IPS-NIHi7 (cell line): ENCODE data around the gene WDR88.
A peak's percentile ranks its signal among the peaks of the same experiment; 100 is the strongest.

Source experiments
- DNase-seq: peaks from one replicate; pipeline ENCODE4 v3.0.0; 2012; ENCODE audit warnings: mixed read lengths; ENCODE audit errors: extremely low spot score

The WDR88 gene, protein sequence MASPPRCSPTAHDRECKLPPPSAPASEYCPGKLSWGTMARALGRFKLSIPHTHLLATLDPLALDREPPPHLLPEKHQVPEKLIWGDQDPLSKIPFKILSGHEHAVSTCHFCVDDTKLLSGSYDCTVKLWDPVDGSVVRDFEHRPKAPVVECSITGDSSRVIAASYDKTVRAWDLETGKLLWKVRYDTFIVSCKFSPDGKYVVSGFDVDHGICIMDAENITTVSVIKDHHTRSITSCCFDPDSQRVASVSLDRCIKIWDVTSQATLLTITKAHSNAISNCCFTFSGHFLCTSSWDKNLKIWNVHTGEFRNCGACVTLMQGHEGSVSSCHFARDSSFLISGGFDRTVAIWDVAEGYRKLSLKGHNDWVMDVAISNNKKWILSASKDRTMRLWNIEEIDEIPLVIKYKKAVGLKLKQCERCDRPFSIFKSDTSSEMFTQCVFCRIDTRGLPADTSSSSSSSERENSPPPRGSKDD

GRCh38 chr19:33132021-33132420 lies at the start of gene WDR88:
TSS of gene WDR88 (plus strand) at chr19:33132114. CDS start at chr19:33132170, 56 bp downstream.
- DNase-seq = no peak

DNA sequence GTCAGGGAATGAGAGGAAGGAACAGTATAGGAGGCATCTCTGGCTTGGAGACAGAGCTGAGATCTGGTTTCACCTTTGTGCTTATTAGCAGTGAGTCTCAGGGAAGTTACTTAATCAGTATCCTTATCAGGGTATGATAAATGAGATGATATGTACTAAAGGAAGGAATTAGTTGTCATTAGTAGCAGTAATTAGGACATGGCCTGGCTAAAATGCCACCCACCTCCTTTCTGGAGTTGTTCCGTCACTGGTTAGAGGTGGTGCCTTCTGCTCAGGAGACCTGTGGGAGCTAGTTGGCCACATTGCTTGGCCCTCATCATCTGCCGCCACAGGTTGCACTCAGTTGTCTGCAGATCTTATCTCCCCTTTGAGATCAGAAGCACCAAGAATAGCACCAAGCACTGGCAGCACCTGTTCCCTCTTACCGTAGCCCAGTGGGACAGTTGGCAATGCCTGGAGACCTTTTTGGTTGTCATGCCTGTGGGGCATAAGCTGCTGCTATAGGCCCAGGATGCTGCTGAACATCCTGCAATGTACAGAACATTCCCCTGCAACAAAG lies 46.3 kb upstream of the WDR88 start:
- DNase-seq = no peak

DNA sequence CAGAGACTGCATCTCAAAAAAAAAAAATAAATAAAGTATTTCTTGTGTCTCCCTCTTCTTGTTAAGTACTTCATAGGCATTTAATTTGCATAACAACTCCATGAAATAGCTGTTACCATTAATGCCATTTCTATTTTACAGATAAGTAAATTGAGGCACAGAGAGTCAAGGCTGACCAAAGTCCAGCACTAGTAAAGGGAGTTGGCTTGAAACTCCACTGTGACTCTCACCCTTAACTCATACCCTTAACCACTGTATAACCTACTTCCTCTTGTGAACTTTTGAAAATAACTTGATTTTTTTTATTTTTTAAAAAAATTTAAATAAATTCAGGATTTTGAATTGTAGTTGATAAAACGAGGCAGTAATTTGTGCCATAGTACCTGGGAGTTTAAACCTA lies 45.0 kb upstream of the WDR88 start:
- no peak for DNase-seq

DNA sequence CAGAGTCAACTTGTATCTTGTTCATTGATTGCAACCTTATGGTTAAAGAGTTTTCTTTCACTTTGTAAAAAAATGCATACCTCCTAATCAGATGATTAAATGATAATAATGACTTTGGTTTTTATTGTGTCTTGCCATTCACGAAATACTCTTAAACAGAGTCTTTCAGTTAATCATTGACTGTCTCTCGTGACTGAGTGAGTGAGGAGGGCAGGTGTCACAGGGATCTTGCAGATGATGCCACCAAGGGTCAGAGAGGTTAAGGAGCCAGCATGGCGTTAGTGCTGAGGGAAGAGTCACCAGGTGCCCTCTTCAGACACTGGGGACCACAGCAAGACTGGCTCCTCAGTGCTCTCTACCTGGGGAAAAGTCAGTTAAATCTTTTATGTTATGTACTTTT lies 42.9 kb upstream of the WDR88 start:
- no peak for DNase-seq

DNA sequence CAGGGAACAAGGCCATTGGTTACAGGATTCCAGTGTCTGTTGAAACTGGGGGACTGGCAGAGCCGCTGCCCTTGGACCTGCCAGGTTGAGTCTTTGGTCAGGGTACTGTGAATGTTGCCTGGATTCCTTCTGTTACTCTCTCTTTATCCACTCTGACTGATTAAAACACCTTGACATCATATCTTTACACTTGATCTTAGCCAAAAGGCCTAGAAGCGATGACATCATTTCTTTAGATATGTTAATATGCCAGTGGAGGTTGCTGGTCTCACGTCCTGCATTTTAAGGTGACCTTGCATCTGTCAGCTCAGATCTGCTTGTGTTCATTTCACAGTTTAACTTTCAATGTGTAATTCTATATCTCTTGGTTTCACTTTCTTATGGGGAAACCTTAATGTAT lies 41.7 kb upstream of the WDR88 start:
- no peak for DNase-seq

- DNase-seq = no peak
Observed at GRCh38 chr19:33093420-33094210, 38.3 kb upstream of the WDR88 start.

- no peak for DNase-seq
Observed at GRCh38 chr19:33094436-33095067, 37.4 kb upstream of the WDR88 start.

DNA sequence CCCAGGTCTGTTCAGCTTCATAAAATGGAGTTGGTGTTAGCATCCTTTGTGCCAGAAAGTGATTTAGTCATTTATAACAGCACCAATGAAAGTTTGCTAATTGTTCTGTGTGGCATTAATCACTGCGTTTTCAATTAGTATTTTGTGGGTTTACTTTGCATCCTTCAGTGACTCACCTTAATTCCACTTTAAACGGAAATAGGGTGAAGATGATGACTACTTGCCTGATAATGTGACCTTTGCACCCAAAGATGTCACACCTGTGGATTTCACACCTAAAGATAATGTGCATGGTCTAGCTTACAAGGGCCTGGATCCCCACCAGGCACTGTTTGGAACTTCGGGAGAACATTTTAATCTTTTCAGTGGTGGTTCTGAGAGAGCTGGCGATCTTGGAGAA lies 35.9 kb upstream of the WDR88 start:
- DNase-seq = no peak

GRCh38 chr19:33098055-33098534 lies 33.8 kb upstream of the WDR88 start:
- no peak for DNase-seq

DNA sequence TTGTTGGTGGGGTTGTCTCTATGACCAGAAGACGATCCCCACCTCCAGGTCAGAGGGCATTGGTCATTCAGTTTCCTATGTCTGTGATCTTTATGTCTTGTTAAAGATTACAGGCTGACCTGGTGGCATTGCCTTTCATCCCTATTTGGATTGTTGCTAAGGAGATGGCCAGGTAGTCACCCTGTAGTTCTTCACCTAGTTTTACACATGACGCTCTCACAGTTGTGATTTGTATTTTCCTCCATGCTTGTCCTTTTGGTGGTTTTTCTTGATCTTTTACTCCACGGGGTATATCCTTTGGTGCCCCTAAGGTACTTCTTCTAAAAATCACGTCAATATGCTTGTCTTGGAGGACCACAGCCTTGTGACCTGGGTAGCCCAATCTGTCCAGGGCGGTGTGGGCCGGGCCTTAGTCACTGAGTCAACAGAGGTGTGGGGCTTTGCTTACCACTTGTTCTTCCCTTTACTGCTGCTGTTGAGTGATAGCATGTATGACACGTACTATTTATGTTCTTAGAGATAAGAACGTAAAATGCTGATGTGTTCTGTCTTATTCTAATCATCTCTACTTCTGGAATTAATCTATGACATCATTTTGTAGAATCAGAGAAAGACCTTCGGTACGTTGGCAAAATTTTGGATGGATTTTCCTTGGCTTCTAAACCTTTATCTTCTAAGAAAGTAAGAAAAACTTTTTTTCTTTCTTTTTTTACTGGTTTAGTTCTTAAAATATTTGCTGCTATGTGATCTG lies 30.8 kb upstream of the WDR88 start:
- no peak for DNase-seq

- no peak for DNase-seq
Observed at GRCh38 chr19:33102893-33103292, 29.0 kb upstream of the WDR88 start.

DNA sequence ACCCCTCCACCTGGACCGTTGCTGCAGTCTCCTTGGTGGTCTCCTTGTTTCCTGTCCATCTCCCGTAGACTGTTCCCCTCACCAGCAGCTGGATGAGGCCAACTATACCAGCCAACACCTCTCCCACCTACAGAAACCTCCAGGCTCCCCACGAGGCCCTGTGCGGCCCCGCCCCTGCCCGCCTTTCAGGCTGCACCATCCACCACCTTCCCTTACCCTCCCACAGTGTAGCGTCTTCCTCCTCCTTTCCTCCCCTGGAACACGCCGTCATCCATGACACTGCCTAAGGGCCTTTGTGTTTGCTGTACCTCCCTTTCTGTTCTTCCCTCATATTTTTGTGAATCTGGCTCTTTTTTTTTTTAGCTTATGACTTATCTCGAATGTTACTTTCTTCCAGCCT lies 23.8 kb upstream of the WDR88 start:
- no peak for DNase-seq

- DNase-seq = no peak
Observed at GRCh38 chr19:33110137-33110910, 21.6 kb upstream of the WDR88 start.

DNA sequence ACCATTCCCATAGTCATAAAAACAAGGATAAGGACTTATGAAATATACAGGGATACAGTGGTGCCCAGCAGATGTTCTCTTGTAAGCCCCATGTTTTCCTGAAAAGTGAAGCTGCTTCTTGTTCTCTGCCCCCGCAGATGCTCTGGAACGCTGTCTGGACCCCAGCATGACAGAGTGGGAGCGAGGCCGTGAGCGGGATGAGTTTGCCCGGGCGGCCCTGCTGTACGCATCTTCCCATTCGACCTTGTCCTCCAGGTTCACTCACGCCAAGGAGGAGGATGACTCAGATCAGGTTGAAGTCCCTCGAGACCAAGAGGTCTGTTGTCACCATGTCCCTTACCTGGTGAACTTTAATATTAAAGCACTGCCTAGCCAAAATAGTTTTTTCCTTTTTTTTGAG lies 20.3 kb upstream of the WDR88 start:
- DNase-seq = no peak

DNA sequence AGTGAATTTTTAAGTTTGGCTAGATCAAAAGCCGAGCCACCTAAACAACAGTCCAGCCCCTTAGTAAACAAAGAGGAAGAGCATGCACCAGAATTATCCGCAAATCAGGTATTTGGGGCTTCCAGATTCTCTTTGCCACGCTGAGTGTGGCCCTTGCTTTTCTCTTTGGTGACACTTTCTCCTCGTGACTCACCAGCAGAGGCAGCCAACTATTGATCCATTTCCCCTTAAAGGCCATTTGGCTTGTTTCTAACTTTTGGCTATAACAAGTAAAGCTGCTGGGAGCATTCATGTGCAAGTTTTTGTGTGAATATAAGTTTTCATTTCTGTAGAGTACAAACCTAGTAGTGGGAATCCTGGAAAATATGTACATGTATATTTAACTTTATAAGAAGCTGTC lies 17.6 kb upstream of the WDR88 start:
- no peak for DNase-seq

DNA sequence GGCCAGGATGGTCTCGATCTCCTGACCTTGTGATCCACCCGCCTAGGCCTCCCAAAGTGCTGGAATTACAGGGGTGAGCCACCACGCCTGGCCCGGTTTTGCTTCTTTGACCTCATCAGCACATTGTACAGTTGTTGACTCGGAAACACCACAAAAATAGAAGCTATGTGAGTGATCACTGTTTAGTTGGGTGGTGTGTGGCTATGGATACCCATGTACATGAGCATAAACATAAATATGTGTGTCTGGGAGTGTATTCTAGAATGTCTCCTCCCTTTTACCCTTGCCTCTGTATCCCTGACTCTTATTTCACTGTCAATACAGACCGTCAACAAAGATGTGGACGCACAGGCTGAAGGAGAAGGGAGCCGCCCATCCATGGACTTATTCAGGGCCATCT lies 14.4 kb upstream of the WDR88 start:
- DNase-seq = no peak

GRCh38 chr19:33118643-33119042 lies 13.3 kb upstream of the WDR88 start:
- DNase-seq = no peak

GRCh38 chr19:33124207-33125098 lies 7.5 kb upstream of the WDR88 start:
- no peak for DNase-seq

GRCh38 chr19:33125929-33126388 lies 6.0 kb upstream of the WDR88 start:
- DNase-seq = peak; percentile 81
